ENCODE measurements around the gene CTU1. TPM values are rescaled to one million over a fixed set of nuclear protein-coding genes. Genes with fewer than 3 reads are reported as not detected.

Gene CTU1
- total RNA-seq, 2 experiments from 2014 or later, result 7.2 to 9.1 TPM

DNA sequence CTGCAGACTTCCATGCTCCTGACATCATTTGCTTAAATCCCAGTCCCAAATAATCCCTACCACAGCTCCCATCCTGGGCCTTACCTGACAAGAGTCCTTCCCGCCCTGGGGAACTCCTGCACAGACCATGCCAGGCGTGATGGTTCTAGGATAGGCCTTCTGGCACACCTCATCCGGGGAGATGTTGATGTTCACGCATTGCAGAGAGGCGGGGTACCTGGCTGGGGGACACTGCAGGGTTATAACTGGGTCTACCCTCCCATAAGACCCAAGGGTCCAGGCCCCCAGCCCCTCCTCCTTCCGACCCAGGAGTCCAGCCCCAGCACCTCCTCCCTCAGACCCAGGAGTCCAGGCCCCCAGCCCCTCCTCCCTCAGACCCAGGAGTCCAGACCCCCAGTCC lies 29.5 kb downstream of the CTU1 start:
- Mint-ChIP-seq H3K4me3 (no peak overlapping the region), H3K27me3 (peaks cover 16% of the 10 kb centered on the region), H3K9me3 (ENCODE audit: low read depth) (peaks cover 6% of the 10 kb centered on the region), H3K4me1 (no peaks in the 10 kb centered on the region), H3K27ac (no peak overlapping the region), H3K36me3 (ENCODE audit: low read depth) (no peaks in the 10 kb centered on the region)
- CTCF ChIA-PET, result no interaction called here
- POLR2A ChIA-PET, result no interaction called here
- intact Hi-C loops (cut with DNase I, micrococcal nuclease), result no loop called here
- ATAC-seq (no peak), DNase-seq (no peak)

DNA sequence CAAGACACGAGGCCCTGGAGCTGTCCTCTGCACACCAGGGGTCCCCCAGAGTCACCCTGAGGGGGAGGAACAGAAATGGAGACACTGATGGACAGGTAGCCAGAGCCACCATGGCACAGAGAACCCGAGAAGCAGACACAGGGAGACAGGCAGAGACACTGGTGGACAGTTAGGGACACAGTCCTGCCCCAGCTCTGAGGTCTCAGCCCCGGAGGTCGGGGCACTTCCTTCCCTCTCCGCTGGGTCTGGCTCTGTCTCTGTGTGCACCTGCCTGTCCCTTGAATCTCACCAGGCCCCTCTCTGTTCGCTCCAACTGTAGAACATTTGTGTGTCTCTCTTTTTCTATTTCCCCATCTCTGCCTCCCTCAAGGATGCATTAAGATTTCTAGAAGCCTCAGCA lies 30.1 kb downstream of the CTU1 start:
- Mint-ChIP-seq H3K9me3 (ENCODE audit: low read depth) (peaks cover 10% of the 10 kb centered on the region), H3K27ac (no peak overlapping the region), H3K27me3 (peaks cover 13% of the 10 kb centered on the region), H3K36me3 (ENCODE audit: low read depth) (no peaks in the 10 kb centered on the region), H3K4me1 (no peaks in the 10 kb centered on the region), H3K4me3 (no peak overlapping the region)
- intact Hi-C loops (cut with DNase I, micrococcal nuclease), result no loop called here
- CTCF ChIA-PET, result no interaction called here
- POLR2A ChIA-PET, result no interaction called here
- DNase-seq (no peak), ATAC-seq (no peak)

GRCh38 chr19:51076631-51077213 lies 31.5 kb downstream of the CTU1 start:
- POLR2A ChIA-PET, result no interaction called here
- CTCF ChIA-PET, result no interaction called here
- no peaks in the 10 kb centered on the region for H3K36me3 Mint-ChIP-seq (ENCODE audit: low read depth)
- intact Hi-C loops (cut with DNase I, micrococcal nuclease), result no loop called here
- no peak overlapping the region for H3K4me3 Mint-ChIP-seq
- no peak for DNase-seq
- H3K4me1 Mint-ChIP-seq, result no peaks in the 10 kb centered on the region
- H3K27ac Mint-ChIP-seq, result no peak overlapping the region
- no peak for ATAC-seq
- peaks cover 12% of the 10 kb centered on the region for H3K27me3 Mint-ChIP-seq
- peaks cover 10% of the 10 kb centered on the region for H3K9me3 Mint-ChIP-seq (ENCODE audit: low read depth)

DNA sequence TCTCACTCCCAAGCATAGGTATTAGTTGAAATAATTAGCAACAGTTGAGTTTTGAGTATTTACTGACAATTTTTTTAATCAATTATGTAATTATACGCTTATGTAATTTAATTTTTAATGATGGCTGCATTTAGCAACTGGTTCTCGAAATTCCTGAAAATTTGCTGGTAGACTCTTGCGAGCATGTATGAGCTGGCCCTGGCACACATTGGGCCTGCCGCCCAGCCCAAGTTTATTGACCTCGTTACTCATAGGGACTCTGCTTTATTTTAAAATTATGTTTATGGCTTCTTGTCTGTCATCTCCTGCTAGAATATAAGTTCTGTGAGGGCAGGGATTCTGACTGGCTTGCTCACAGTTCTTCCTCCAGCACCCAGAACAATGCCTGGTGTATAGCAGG lies 32.2 kb downstream of the CTU1 start:
- Mint-ChIP-seq H3K4me1 (no peaks in the 10 kb centered on the region), H3K27ac (no peak overlapping the region), H3K9me3 (ENCODE audit: low read depth) (peaks cover 10% of the 10 kb centered on the region), H3K4me3 (no peak overlapping the region), H3K27me3 (peaks cover 12% of the 10 kb centered on the region), H3K36me3 (ENCODE audit: low read depth) (no peaks in the 10 kb centered on the region)
- ATAC-seq (no peak), DNase-seq (no peak)
- CTCF ChIA-PET, result no interaction called here
- intact Hi-C loops (cut with DNase I, micrococcal nuclease), result no loop called here
- POLR2A ChIA-PET, result no interaction called here

DNA sequence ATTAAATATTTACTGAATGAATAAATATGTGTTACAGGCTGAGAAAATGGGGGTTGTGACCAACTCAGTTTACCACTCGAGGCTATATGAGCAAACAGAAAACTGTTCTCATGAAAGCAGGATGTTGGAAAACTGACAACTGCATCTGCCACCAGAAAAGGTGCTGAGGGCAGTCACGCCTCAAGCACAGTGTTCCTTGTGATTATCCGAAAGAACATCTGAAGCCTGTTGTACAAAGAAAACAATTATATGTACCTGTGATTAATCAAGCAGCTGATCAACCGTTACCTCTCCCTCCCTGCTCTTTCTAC lies 37.2 kb downstream of the CTU1 start:
- Mint-ChIP-seq H3K36me3 (ENCODE audit: low read depth) (no peaks in the 10 kb centered on the region), H3K4me1 (no peaks in the 10 kb centered on the region), H3K27me3 (peaks cover 24% of the 10 kb centered on the region), H3K4me3 (no peak overlapping the region), H3K9me3 (ENCODE audit: low read depth) (peaks cover 10% of the 10 kb centered on the region), H3K27ac (no peak overlapping the region)
- POLR2A ChIA-PET, result no interaction called here
- CTCF ChIA-PET, result no interaction called here
- DNase-seq (no peak), ATAC-seq (no peak)
- intact Hi-C loops (cut with DNase I, micrococcal nuclease), result no loop called here

DNA sequence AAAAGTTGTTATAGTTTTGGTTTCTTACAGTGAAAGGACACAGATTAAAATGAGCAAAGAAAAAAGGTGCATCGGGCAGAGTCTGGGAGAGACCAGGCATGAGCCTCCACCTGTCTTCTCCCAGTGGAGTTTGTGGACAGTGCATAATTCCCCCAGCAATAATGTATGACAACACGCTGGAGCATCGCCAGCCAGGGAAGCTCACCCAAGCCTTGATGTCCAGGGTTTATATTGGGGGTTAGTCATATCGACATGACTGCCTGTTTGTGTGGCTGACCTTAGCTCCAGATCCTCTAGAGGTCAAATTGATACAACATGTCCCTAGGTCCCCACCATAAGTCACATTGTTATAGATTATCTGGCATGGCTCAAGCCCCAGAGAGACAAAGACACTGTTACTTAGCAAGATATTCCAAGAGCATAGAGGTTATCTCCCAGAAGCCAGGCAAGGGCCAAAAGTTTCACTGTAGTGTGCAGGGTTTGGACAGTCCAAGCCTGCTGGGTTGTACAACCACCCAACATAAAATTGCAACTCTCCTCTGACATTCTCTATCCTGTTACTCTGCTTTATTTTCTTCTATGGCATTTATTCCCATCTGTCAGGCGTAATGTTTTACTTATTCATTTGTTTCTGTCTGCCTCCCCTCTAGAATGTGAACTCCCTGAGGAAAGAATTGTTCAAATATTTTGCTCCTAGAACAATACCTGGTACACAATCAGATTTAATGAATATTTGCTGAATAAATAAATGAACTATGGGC lies 37.7 kb downstream of the CTU1 start:
- peaks cover 27% of the 10 kb centered on the region for H3K27me3 Mint-ChIP-seq
- H3K4me1 Mint-ChIP-seq, result no peaks in the 10 kb centered on the region
- intact Hi-C loops (cut with DNase I, micrococcal nuclease), result no loop called here
- ChIA-PET POLR2A (no interaction called here), CTCF (no interaction called here)
- H3K4me3 Mint-ChIP-seq, result no peak overlapping the region
- no peak for DNase-seq
- peaks cover 10% of the 10 kb centered on the region for H3K9me3 Mint-ChIP-seq (ENCODE audit: low read depth)
- no peak overlapping the region for H3K27ac Mint-ChIP-seq
- ATAC-seq, result no peak
- no peaks in the 10 kb centered on the region for H3K36me3 Mint-ChIP-seq (ENCODE audit: low read depth)

- intact Hi-C loops (cut with DNase I, micrococcal nuclease), result no loop called here
- CTCF ChIA-PET, result no interaction called here
- POLR2A ChIA-PET, result no interaction called here
- Mint-ChIP-seq H3K4me1 (no peaks in the 10 kb centered on the region), H3K9me3 (ENCODE audit: low read depth) (no peaks in the 10 kb centered on the region), H3K27ac (no peak overlapping the region), H3K27me3 (peaks cover 29% of the 10 kb centered on the region), H3K4me3 (no peak overlapping the region), H3K36me3 (ENCODE audit: low read depth) (no peaks in the 10 kb centered on the region)
- DNase-seq, result no peak
- no peak for ATAC-seq
Measured at GRCh38 chr19:51066393-51067186, 41.6 kb downstream of the CTU1 start.

DNA sequence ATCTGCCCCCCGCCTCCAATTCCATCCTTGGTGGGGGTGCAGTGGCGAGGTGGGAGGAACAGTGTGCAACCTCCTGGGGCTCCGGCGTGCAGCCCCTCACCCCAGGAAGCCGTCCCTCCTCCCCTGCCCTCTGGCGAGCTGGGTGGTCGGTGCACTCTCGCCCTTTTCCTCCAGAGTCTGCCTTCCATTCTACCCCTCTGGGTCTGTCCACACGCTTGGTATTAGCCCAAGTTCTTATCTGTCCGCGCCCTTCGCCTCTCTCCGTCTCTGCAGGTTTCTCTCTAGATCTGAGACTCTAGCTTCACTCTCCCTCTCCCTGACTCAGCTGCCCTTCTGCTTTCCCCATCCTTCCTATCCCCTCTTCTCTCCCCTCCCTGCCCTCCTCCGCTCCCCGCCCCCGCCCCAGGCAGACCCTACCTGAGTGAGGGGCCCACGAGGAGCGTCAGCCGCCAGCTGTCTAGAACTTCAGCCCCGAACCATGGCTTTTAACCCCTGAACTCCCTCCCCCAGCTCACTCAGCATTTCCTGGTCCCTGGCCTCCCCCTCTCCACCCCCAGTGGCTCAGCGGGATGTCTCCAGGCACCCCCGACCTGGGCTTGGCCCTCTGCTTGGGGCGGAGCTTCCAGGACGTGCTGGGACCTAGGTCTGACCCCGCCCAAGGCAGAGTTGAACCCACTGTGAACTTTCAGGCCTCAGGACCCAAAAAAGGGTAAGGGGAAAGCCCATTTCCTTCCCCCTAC lies 42.8 kb downstream of the CTU1 start:
- H3K9me3 Mint-ChIP-seq (ENCODE audit: low read depth), result no peaks in the 10 kb centered on the region
- no peaks in the 10 kb centered on the region for H3K36me3 Mint-ChIP-seq (ENCODE audit: low read depth)
- intact Hi-C loops (cut with DNase I, micrococcal nuclease), result no loop called here
- DNase-seq, result no peak
- peaks cover 40% of the 10 kb centered on the region for H3K27me3 Mint-ChIP-seq
- ChIA-PET POLR2A (no interaction called here), CTCF (no interaction called here)
- H3K27ac Mint-ChIP-seq, result no peak overlapping the region
- no peak overlapping the region for H3K4me3 Mint-ChIP-seq
- no peak for ATAC-seq
- H3K4me1 Mint-ChIP-seq, result no peaks in the 10 kb centered on the region

- H3K4me1 Mint-ChIP-seq, result no peaks in the 10 kb centered on the region
- peak; percentile 10 for DNase-seq
- intact Hi-C loops (cut with DNase I, micrococcal nuclease), result no loop called here
- no peak within 1 kb of the TSS for H3K27ac Mint-ChIP-seq
- H3K9me3 Mint-ChIP-seq (ENCODE audit: low read depth), result no peaks in the 10 kb centered on the region
- CTCF ChIA-PET, result no interaction called here
- ATAC-seq, result no peak
- H3K27me3 Mint-ChIP-seq, result peaks cover 40% of the 10 kb centered on the region
- H3K36me3 Mint-ChIP-seq (ENCODE audit: low read depth), result no peaks in the 10 kb centered on the region
- POLR2A ChIA-PET, result no interaction called here
- no peak within 1 kb of the TSS for H3K4me3 Mint-ChIP-seq
Measured at GRCh38 chr19:51064534-51065220, 43.5 kb downstream of the CTU1 start, which contains the start of gene KLK13. Gene KLK13, minus strand, starts transcription at chr19:51065092. Its CDS starts 25 bp downstream, at chr19:51065067.

DNA sequence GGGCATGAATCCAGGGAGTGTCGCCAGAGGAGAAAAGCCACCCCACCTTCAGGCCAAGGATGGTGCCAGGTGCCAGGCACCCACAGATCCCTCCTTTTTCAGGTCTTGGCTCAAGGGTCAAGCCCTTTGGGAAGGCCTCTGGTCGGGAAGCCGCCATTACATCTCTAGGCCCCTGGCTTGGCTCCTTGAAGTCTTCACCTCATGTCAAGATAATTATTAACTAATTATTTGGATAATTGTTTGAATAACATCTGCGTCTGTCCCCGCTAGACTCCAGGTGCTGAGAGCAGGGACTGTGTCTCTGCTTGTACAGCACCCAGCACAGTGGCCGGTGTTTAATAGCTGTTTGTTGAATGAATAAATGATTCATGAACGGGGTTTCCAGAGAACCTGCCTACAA lies 44.5 kb downstream of the CTU1 start:
- Mint-ChIP-seq H3K27me3 (peaks cover 42% of the 10 kb centered on the region), H3K27ac (no peak overlapping the region), H3K36me3 (ENCODE audit: low read depth) (no peaks in the 10 kb centered on the region), H3K9me3 (ENCODE audit: low read depth) (no peaks in the 10 kb centered on the region), H3K4me1 (no peaks in the 10 kb centered on the region), H3K4me3 (no peak overlapping the region)
- intact Hi-C loops (cut with DNase I, micrococcal nuclease), result no loop called here
- POLR2A ChIA-PET, result no interaction called here
- CTCF ChIA-PET, result no interaction called here
- DNase-seq, result no peak
- ATAC-seq, result no peak

DNA sequence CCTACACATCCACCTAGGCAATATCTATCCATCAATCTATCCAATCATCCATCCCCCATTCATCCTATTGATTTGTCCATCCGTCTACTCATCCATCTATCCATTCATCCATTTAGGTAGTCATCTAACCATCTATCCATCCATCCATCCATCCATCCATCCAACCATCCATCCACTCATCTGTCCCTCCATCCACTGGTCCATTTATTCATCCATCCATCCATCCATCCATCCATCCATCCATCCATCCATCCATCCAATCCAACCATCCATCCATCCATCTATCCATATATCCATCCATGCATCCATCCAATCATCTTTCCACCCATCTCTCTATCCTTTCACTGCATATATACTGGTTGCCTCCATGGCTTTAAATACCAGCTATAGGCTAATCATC lies 47.2 kb downstream of the CTU1 start:
- Mint-ChIP-seq H3K4me3 (no peak overlapping the region), H3K4me1 (no peaks in the 10 kb centered on the region), H3K36me3 (ENCODE audit: low read depth) (no peaks in the 10 kb centered on the region), H3K27ac (no peak overlapping the region), H3K27me3 (peaks cover 36% of the 10 kb centered on the region), H3K9me3 (ENCODE audit: low read depth) (no peaks in the 10 kb centered on the region)
- POLR2A ChIA-PET, result no interaction called here
- DNase-seq (no peak), ATAC-seq (no peak)
- CTCF ChIA-PET, result no interaction called here
- intact Hi-C loops (cut with DNase I, micrococcal nuclease), result no loop called here
